Breast epithelium (tissue), 4 donors: ENCODE measurements around the gene USP21. TPM values are rescaled to one million over a fixed set of nuclear protein-coding genes. Genes with fewer than 3 reads are reported as not detected.
"Not testable (repeated sequence)": the region's sequence is repeated elsewhere in the genome, so short reads cannot be mapped to it uniquely, and the experiment has no call there.

Experiments
- DNase-seq, 2 donors: peaks; one replicate each; pipeline ENCODE4 v3.0.0-alpha.2; 2019; ENCODE audit warnings: low spot score in 2 of 2
- H3K27ac ChIP-seq, 2 donors: fragments of 200-600 bp; sonication (generic) in 1 of 2; one replicate each; pipeline ENCODE4 v1.5.1; 2016 to 2019; ENCODE audit warnings: mild to moderate bottlenecking in 1 of 2
- H3K27me3 ChIP-seq, 2 donors: fragments of 200-600 bp; sonication (generic) in 1 of 2; one replicate each; pipeline versions ENCODE4 v1.5.1 to v1.6.0; 2017 to 2019; ENCODE audit warnings: control low read depth in 1 of 2, mild to moderate bottlenecking in 1 of 2
- H3K36me3 ChIP-seq: fragments of 200-600 bp; one replicate; pipeline ENCODE4 v1.5.1; 2019
- H3K4me1 ChIP-seq, 2 donors: fragments of 200-600 bp; sonication (generic); one replicate each; pipeline ENCODE4 v1.5.1; 2016 to 2019; ENCODE audit warnings: control low read depth in 1 of 2
- H3K4me3 ChIP-seq, 3 donors: fragments of 200-600 bp; sonication (generic); 1 replicate in 2 of 3; 2 replicates in 1 of 3; pipeline ENCODE4 v1.5.1; 2016 to 2019; ENCODE audit warnings: mild to moderate bottlenecking in 3 of 3, moderate library complexity in 2 of 3
- H3K9me3 ChIP-seq, 2 donors: fragments of 200-600 bp; sonication (generic) in 1 of 2; one replicate each; pipeline ENCODE4 v1.5.1; 2016 to 2019; ENCODE audit warnings: control low read depth in 1 of 2
- POLR2A ChIP-seq: fragments of 450-650 bp; IDR thresholded peaks from one replicate; pipeline ENCODE4 v1.6.1; 2016; ENCODE audit warnings: antibody characterized with exemption, mild to moderate bottlenecking, moderate library complexity
- POLR2AphosphoS5 ChIP-seq, 3 donors: sonication (generic); formaldehyde crosslinking; IDR thresholded peaks; one replicate each; pipeline ENCODE4 v1.6.1; 2017; ENCODE audit warnings: antibody characterized with exemption in 3 of 3
- intact Hi-C: fragments of 100-400 bp; cut with DNase I; formaldehyde crosslinking; loops from one replicate; pipeline ENCODE4 v1.15.1; 2023; ENCODE audit warnings: low total_unique reads
- total RNA-seq, 3 donors: library from RNA; depleted of rRNA; stranded (reverse); fragments of >200 nt; gene quantifications; one replicate each; pipeline ENCODE4 v1.1.0, GENCODE V29; 2016
- TF ChIP-seq, protein P1 (sequence below), 3 donors: fragments of 450-650 bp; IDR thresholded peaks; one replicate each; pipeline ENCODE4 v1.5.1; 2016 to 2017; ENCODE audit warnings: antibody characterized with exemption in 3 of 3, mild to moderate bottlenecking in 3 of 3, moderate library complexity in 3 of 3

The USP21 gene
- total RNA-seq, 3 donors from 2014 or later, result 11.7 to 26.9 (median 24.9) TPM

DNA sequence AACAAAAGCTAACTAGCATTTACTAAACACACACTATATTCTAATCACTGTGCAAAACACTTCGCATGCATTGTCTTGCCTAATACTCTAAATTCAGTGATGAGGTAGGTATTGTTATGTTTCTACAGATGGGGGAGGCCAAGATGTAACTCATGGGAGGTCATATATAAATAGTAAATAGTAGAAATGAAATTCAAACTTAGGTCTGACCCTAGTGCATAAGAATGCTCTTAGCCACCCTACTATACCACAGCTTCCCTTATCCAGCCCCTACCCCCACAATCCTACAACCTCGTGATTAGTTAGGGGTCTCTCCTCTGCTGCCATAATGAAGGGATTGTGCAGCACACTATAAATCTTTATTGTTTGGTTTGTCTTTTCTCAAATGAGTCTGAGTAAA is 44.7 kb upstream of the USP21 start:
- H3K27ac ChIP-seq, result no peak overlapping the region
- H3K9me3 ChIP-seq, result no peaks in the 10 kb centered on the region
- no peak overlapping the region for H3K4me3 ChIP-seq
- intact Hi-C loops, result loop anchor here (10.0 kb wide), 1 partner anchor 390 kb away; no protein-coding TSS in a partner anchor
- peaks cover 7 to 19% of the 10 kb centered on the region in 2 donors for H3K4me1 ChIP-seq
- no peak for TF ChIP-seq POLR2A
- TF ChIP-seq, protein P1, sequence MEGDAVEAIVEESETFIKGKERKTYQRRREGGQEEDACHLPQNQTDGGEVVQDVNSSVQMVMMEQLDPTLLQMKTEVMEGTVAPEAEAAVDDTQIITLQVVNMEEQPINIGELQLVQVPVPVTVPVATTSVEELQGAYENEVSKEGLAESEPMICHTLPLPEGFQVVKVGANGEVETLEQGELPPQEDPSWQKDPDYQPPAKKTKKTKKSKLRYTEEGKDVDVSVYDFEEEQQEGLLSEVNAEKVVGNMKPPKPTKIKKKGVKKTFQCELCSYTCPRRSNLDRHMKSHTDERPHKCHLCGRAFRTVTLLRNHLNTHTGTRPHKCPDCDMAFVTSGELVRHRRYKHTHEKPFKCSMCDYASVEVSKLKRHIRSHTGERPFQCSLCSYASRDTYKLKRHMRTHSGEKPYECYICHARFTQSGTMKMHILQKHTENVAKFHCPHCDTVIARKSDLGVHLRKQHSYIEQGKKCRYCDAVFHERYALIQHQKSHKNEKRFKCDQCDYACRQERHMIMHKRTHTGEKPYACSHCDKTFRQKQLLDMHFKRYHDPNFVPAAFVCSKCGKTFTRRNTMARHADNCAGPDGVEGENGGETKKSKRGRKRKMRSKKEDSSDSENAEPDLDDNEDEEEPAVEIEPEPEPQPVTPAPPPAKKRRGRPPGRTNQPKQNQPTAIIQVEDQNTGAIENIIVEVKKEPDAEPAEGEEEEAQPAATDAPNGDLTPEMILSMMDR (IDR thresholded peaks at IDR 0.05), result no peak
- no peak for TF ChIP-seq POLR2AphosphoS5 (IDR thresholded peaks at IDR 0.05)
- H3K36me3 ChIP-seq, result no peaks in the 10 kb centered on the region
- H3K27me3 ChIP-seq, result no peaks in the 10 kb centered on the region
- no peak for DNase-seq

DNA sequence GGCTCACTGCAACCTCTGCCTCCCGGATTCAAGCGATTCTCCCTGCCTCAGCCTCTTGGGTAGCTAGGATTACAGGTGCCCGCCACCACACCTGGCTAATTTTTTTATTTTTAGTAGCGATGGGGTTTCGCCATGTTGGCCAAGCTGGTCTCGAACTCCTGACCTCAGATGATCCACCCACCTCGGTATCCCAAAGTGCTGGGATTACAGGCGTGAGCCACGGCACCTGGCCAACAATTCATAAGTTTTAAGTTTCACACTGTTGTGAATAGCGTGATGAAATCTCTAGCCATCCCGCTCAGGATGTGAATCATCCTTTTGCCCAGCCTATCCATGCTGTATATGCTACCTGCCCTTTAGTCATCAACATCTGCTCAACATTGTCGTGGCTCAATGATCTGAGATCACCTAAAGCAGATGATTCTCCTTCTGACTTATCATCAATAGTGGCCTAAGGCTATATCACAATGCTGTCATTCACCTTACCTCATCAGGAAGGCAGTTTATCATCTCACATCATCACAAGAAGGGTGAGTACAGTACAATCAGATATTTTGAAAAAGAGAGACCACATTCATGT is 44.1 kb upstream of the USP21 start:
- peaks cover 8 to 25% of the 10 kb centered on the region in 2 donors for H3K4me1 ChIP-seq
- no peak for DNase-seq
- intact Hi-C loops, result loop anchor here (10.0 kb wide), 1 partner anchor 390 kb away; no protein-coding TSS in a partner anchor
- no peak overlapping the region for H3K4me3 ChIP-seq
- H3K27me3 ChIP-seq, result no peaks in the 10 kb centered on the region
- TF ChIP-seq, protein P1 (IDR thresholded peaks at IDR 0.05), result no peak
- TF ChIP-seq POLR2A (no peak), POLR2AphosphoS5 (IDR thresholded peaks at IDR 0.05) (no peak)
- H3K36me3 ChIP-seq, result no peaks in the 10 kb centered on the region
- H3K27ac ChIP-seq, result no peak overlapping the region
- no peaks in the 10 kb centered on the region for H3K9me3 ChIP-seq

DNA sequence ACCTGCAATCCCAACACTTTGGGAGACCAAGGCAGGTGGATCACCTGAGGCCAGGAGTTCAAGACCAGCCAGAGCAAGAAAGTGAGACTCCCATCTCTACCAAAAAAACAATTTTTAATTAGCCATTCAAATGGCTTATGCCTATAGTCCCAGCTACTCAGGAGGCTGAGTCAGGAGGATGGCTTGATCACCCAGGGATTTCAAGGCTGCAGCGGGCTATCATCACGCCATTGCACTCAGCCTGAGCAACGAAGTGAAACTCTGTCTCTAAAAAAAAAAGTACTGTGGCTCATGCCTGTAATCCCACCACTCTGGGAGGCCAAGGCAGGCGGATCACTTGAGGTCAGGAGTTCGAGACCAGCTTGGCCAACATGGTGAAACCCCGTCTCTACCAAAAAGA is 43.3 kb upstream of the USP21 start:
- H3K27ac ChIP-seq, H3K4me3 ChIP-seq, H3K36me3 ChIP-seq, H3K9me3 ChIP-seq, H3K27me3 ChIP-seq, DNase-seq: not testable (repeated sequence)
- peaks cover 8 to 25% of the 10 kb centered on the region in 2 donors for H3K4me1 ChIP-seq
- intact Hi-C loops, result loop anchor here (10.0 kb wide), 1 partner anchor 391 kb away; no protein-coding TSS in a partner anchor

DNA sequence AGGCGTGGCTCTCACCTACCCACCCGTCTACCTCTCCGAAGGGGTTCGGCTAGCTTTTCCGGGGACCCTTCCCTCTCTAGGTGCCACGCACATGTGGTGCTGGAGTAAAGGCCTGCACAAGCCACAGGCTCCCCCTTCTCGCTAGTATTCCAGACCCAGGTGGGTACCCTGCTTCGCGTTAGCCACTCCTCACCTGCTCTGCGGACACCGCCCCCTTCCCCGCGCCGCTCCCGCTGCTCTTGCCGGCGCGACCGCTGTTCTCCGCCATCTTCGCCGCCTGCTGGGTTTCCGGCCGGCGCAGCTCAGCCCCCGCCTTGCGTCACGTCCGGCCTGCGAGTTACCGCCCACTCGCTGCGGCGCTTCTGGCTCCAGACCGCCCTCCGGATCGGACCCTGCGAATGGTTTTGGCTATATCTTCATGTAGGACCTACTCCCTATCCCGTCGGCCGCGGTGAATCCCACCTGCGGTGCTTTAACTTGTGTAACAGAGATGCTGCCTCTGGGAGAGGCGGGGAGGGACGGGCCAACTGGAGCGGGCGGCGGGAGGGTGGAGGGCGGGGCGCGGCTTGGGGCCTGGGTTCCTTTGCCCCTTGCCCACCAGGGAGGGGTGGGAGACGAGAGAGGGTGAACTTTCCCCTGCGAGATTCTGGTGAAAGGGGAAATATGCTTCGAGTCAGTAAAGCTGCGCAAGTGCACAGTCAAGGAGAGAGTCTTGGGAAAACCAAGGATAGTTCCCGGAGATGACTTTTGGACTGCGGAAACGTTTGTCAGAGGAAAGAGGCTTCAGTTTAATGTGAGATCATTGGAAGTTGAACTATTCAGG is 41.3 kb upstream of the USP21 start, which contains the start of the genes NIT1 and PFDN2:
NIT1 (plus strand) TSS at position 347 of the 823 bp plus-strand sequence; CDS start at position 419, 72 bp downstream.
PFDN2 (minus strand) TSS at position 279 of the 823 bp plus-strand sequence; CDS start at position 268, 11 bp downstream.
- Histone ChIP-seq H3K9me3 (no peaks in the 10 kb centered on the region), H3K36me3 (peaks cover 4% of the 10 kb centered on the region), H3K27ac (peak within 1 kb of the TSS; percentile 87 to 95), H3K4me1 (peaks cover 8 to 25% of the 10 kb centered on the region in 2 donors), H3K27me3 (no peaks in the 10 kb centered on the region), H3K4me3 (peak within 1 kb of the TSS; percentile 72 to 88 (median 79))
- intact Hi-C loops, result loop anchor here (10.0 kb wide), 1 partner anchor 393 kb away; no protein-coding TSS in a partner anchor
- TF ChIP-seq, protein P1 (IDR thresholded peaks at IDR 0.05), result no peak
- TF ChIP-seq POLR2AphosphoS5 (IDR thresholded peaks at IDR 0.05), result peak; percentile 91 to 98 (median 96)
- TF ChIP-seq POLR2A, result peak; percentile 86
- peak; percentile 76 to 81 for DNase-seq

DNA sequence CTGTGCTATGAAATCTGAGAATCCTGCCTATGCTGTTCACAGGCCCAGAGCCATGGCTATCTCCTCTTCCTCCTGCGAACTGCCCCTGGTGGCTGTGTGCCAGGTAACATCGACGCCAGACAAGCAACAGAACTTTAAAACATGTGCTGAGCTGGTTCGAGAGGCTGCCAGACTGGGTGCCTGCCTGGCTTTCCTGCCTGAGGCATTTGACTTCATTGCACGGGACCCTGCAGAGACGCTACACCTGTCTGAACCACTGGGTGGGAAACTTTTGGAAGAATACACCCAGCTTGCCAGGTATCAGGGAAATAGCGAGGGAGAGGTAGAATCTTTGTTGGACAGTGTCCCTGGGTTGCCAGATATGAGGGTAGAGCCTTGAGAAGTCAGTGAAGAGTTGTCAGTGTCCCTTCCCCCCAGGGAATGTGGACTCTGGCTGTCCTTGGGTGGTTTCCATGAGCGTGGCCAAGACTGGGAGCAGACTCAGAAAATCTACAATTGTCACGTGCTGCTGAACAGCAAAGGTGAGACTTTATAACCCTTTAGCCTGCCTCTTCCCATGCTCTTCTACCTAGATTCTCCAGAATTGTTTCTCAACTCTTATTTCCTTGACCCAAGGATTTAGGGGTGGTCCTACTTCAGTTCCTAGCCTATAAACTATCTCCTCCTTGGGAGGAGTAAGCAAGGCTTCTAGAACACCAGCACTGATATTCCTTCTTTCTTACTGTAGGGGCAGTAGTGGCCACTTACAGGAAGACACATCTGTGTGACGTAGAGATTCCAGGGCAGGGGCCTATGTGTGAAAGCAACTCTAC is 40.0 kb upstream of the USP21 start:
- Histone ChIP-seq H3K36me3 (peaks cover 4% of the 10 kb centered on the region), H3K27ac (peak overlapping the region; percentile 87 to 95), H3K27me3 (no peaks in the 10 kb centered on the region), H3K4me1 (peaks cover 8 to 25% of the 10 kb centered on the region in 2 donors), H3K4me3 (peak overlapping the region in 2 of 3 donors; percentile 72 to 79), H3K9me3 (no peaks in the 10 kb centered on the region)
- peak in 1 of 2 donors; percentile 56 for DNase-seq
- TF ChIP-seq POLR2A (no peak), POLR2AphosphoS5 (IDR thresholded peaks at IDR 0.05) (peak in 1 of 3 donors; percentile 8)
- TF ChIP-seq, protein P1 (IDR thresholded peaks at IDR 0.05), result peak in 1 of 3 donors; percentile 44
- intact Hi-C loops, result loop anchor here (10.0 kb wide), 1 partner anchor 394 kb away; no protein-coding TSS in a partner anchor
